Midbrain (tissue), 1 donor: Measurements from ENCODE around the gene PTHLH.

Experiments
- DNase-seq: peaks from one replicate; lab custom pipeline; 2025; lab: John Stamatoyannopoulos, UW

The PTHLH gene

DNA sequence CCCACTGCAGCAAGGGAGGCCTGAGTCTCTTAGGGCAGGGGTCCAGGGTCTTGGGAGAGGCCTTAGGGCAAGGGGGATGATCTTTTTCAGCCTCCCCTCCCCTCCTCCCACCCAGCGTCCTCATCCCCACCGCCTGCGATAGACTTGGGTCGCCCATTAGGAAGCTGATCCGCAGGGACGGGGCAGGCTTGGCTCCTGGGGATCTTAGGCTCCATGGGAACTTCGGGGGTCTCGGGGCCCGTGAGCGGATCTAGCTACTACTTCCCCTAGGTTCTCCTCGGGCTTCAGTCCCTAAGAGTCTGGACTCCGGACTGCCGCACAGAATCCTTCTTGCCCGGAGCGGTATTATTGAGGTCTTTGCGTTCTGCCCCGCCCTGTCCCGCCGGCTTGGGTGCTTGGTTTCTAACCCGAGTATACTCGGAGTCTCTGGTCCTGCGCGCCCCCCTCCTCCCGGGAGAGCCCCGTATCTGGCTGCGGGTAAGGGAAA, 2.2 kb upstream of the PTHLH start:
- DNase-seq: no peak

DNA sequence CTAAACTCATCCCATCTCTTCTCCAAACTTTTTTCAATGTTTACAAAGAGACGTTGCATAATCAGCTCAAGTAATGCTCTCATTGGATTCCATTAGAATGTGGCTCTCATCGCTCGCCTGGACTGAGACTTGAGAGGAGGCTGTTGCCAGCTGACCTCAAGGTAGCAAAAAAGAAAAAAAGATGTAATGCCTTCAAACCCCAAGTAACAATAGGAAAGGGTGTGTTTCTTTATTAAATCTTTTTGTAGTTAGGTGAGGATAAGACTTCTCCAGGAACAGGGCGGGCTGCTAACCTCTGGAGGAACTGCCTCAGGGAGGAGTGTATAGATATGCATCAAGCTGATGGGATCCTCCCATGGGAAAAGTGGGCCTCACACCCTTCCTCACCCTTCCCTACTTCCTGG, 956 bp upstream of the PTHLH start:
- DNase-seq: no peak

DNA sequence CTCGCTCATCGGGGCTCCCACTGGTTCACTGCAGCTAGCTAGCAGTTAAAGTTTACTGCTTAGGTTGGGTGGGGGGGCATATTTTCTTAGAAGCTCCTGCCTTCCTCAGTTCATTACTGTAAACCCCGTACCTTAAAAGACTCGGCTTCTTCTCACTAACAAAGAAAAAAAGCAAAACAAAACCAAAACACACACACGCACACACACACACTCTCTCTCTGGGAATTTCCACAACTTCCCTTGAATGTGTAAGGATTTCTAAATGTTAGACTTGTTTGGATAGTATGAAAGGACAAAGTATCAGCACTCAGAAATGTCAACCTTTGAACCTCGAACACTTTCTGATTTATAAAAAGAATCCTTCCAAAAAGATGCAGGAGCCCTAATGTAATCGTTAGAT, 927 bp downstream of the PTHLH start:
- no peak for DNase-seq

GRCh38 chr12:27971121-27971489, 1.4 kb downstream of the PTHLH start:
- no peak for DNase-seq

- DNase-seq: peak; percentile 46
Observed at GRCh38 chr12:27970401-27971120, 2.0 kb downstream of the PTHLH start.

GRCh38 chr12:27969624-27970400, 2.7 kb downstream of the PTHLH start:
- DNase-seq: peak; percentile 46

- no peak for DNase-seq
Observed at GRCh38 chr12:27968972-27969623, 3.4 kb downstream of the PTHLH start.

DNA sequence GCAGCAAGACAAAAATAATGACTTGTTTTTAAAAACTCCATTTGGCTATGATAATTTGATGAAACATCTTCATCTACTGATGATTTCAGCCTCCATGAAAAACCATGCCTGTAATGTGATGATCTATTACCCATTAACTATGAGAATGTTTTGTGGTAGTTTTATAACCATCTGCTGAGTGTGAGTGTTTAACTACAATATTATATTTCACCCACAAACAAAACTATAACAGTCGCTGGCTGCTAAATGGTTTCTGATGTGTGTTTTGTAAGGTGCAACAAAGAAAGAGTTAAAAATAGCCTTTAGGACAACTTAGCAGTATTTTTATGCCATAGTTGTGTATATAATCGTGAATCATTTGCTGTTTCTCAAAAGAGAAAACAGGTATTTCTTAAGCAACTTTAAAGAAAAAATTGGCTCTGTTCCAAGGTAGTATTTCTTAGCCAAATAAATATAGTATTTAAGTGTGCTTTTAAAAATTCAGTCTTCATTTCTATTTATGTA, 4.9 kb downstream of the PTHLH start:
- DNase-seq: no peak

DNA sequence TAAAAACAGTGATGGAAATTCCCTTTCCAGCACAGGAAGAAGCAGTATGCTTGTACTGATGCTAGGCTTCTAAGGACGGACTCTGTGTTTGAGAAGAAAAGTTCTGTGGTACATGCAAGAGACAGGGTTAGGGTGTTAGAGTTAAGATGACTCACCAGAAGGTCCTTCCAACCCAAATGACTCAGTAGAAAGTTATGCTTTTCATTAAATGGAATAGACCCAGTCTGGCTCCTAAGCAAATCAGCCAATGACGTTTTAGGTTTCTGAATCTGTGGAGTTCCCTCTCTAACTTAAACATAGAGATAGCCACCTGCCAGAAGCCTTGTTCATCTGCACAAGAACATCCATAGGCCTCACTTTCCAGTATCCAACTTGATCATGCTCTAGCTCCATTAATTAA, 5.7 kb downstream of the PTHLH start:
- DNase-seq: no peak

DNA sequence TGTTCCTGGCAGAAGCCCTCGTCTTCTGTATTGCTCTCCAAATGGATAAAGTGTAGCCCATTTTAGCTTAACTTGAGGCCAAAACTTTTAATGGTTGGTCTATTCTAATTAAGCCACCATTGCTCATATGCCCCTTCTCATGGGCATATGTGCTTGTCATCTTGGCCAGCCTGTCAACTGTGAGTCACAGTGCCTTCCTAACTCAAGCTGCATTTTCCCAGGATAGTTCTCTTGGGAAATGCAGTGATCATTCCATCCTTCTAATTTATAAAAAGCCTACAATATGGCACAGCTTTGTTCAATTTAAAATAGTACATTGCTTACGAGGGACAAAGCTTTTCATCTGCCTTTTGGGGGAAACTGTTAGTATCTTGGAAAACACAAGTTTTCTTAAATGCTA, 6.6 kb downstream of the PTHLH start:
- no peak for DNase-seq

DNA sequence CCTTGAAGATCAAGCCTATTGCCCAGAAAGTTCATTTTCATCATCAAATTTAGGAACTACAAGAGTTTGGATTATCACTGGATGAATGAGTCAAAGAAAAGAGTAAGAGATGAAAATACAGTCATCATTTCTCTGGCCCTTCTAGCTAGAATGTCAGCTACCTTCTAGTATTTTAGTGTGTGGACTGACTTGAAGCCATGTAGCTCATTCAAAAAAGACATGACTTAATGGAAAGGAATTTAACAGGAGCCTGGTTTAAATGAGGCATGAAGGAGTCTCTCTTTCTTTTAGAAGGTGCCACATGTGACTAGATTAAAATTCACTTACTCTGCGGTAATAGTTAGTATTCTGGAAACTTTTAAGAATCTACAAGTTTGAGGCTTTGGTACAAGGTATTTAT, 7.1 kb downstream of the PTHLH start:
- no peak for DNase-seq

GRCh38 chr12:27964123-27964522, 8.4 kb downstream of the PTHLH start:
- DNase-seq: no peak

DNA sequence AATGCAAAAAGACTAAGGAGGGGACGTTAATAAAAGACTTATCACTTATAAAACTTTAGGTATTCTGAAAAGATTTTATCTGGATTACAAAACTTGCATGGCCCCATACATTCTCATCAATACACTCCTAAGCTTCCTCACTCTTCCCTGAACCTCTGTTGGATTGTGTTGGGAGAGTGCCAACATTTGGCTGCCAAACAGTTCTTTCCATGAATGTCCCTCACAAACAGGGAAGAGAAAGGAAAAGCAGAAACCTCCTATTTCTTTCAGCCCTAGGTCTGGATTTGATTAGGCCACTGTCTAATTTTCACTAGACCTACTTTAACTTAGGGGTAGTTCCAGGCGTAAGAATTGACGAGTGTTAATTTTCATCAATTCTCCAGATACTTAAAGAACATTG, 11.7 kb downstream of the PTHLH start:
- no peak for DNase-seq

GRCh38 chr12:27958675-27959074, 13.9 kb downstream of the PTHLH start:
- DNase-seq: no peak

DNA sequence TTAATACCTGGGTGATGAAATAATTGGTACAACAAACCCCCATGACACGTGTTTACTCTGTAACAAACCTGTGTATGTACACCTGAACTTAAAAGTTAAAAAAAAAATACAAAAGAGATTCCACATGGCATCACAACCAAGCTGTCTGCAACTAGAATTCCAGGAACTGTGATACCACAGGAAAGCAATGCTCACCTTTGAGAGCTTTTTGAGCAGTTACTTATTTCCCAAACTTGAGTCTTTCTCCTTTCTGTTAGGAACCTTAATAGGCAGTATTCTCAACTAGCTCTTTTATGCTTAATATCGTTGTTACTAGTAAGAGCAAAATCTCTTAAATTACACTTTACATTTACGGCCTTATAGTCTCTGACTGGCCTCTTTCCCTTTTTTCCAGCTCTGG, 15.2 kb downstream of the PTHLH start:
- DNase-seq: no peak

GRCh38 chr12:27953817-27954216, 18.7 kb downstream of the PTHLH start:
- no peak for DNase-seq

GRCh38 chr12:27953348-27953747, 19.2 kb downstream of the PTHLH start:
- DNase-seq: no peak

DNA sequence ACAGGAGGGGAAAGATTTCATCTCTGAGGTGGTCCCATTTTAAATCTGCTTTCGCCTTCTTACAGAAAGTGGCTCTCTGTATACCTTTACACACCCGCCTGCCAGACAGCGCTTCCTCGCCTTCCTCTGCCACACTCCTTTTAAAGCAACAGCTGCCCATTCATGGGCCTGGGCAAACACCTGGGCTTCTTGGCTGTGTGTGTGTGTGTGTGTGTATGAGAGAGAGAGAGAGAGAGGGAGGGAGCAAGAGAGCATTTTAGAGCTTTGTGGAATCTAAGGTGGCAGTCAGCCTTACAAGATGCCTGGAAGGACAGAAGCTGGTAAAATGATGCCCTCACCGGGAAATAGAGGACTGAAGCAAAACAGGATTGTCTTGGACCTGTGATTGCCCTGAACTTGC, 20.0 kb downstream of the PTHLH start:
- DNase-seq: no peak

DNA sequence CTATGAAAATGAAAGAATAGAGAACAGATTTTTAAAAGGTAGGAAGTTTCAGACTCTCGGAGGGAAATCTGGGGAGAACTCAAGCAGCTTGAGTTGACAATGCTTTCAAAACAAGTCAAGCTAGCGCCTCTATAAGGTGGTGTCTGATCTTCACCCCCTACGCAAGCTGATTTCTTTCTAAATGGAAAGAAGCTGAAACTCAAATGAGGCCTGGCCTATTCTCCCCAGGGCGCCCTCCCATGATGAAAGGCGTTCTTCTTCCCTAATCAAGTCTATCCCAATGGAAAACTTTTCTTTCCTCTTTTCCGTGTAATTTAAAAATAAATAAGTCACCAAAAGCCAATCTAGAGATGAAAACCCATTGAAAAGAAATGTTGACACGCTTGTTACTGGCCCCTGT, 20.6 kb downstream of the PTHLH start:
- no peak for DNase-seq

DNA sequence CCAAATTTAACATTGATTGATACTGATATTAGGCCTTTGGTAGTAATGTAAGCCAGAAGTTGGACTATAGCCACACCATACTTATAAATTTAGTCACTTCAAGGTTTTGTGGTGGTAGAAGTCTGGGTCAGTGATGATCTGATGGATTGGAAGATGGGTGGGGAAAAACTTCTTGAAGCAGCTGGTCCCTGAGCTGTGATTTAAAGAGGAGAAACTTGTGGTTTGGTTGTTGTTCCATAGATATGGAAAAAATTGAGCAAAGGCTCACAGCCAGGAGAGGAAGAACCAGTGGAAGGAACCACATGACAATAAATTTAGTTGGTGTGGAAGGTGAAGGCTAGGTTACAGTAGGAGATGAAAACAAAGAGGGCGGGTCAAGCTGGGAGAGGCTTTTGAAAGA, 26.1 kb downstream of the PTHLH start:
- DNase-seq: no peak

GRCh38 chr12:27940756-27941402, 31.7 kb downstream of the PTHLH start:
- DNase-seq: peak; percentile 32

DNA sequence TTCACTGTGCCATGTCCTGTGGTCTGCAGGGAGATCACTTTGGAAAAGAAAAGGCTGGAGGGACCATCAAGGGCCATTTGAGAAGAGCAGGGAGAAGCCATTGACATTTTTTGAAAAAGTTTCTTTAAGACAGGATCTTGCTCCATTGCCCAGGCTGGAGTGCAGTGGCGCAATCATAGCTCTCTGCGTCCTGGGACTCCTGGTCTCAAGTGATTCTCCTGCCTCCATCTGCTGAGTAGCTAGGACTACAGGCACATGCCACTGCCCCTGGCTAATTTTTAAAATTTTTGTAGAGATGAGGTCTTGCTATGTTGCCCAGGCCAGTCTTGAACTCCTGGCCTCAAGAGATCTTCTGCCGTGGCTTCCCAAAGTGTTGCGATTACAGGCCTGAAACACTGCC, 32.3 kb downstream of the PTHLH start:
- DNase-seq: no peak
